ENCODE results near the gene GJB2.

- TF ChIP-seq, protein P1, sequence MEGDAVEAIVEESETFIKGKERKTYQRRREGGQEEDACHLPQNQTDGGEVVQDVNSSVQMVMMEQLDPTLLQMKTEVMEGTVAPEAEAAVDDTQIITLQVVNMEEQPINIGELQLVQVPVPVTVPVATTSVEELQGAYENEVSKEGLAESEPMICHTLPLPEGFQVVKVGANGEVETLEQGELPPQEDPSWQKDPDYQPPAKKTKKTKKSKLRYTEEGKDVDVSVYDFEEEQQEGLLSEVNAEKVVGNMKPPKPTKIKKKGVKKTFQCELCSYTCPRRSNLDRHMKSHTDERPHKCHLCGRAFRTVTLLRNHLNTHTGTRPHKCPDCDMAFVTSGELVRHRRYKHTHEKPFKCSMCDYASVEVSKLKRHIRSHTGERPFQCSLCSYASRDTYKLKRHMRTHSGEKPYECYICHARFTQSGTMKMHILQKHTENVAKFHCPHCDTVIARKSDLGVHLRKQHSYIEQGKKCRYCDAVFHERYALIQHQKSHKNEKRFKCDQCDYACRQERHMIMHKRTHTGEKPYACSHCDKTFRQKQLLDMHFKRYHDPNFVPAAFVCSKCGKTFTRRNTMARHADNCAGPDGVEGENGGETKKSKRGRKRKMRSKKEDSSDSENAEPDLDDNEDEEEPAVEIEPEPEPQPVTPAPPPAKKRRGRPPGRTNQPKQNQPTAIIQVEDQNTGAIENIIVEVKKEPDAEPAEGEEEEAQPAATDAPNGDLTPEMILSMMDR (IDR thresholded peaks at IDR 0.05; ENCODE audit: poor library complexity): no peak
- TF ChIP-seq EZH2phosphoT487 (IDR thresholded peaks at IDR 0.05; ENCODE audit: low read depth, severe bottlenecking, unreplicated experiment): no peak
Observed at GRCh38 chr13:20174656-20175405, 17.9 kb downstream of the GJB2 start.

Data from hepatocyte (in vitro differentiated cells).